Measurements from ENCODE around the gene ZNF462.

DNA sequence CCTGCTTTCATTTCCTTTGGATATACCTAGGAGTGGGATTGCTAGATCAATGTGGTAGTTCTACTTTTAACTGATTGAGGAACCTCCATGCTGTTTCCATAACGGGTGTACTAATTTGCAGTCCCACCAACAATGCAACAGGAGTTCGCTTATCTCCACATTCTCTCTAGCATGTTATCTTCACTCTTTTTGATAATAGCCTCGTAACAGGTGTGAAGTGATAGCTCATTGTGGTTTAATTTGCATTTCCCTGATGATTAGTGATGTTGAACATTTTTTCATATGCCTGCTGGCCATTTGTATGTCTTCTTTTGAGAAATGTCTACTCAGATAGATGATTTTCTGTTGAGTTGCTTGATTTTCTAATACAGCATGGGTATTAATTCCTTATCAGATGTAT is 142.2 kb downstream of the ZNF462 start:
- TF ChIP-seq GATA2 (IDR thresholded peaks at IDR 0.05; ENCODE audit: low read depth, low read length) (no peak), GATA3 (IDR thresholded peaks at IDR 0.05; ENCODE audit: low read depth, low read length) (no peak)
